ENCODE measurements around the gene LPP.

The LPP gene

GRCh38 chr3:188667926-188668325 is 514.0 kb downstream of the LPP start:
- no peak overlapping the region for H3K4me3 ChIP-seq (replicated peaks; ENCODE audit: low read depth, low read length)
- no peak for DNase-seq (ENCODE audit: extremely low read depth, low read depth)
- no peak for TF ChIP-seq CTCF (IDR thresholded peaks at IDR 0.05; ENCODE audit: low read depth, low read length, missing control alignments)

- TF ChIP-seq CTCF (IDR thresholded peaks at IDR 0.05; ENCODE audit: low read depth, low read length, missing control alignments): no peak
- H3K4me3 ChIP-seq (replicated peaks; ENCODE audit: low read depth, low read length): no peak overlapping the region
- DNase-seq (ENCODE audit: extremely low read depth, low read depth): no peak
Measured at GRCh38 chr3:188670446-188670845, 516.5 kb downstream of the LPP start.

- DNase-seq (ENCODE audit: extremely low read depth, low read depth): no peak
- no peak for TF ChIP-seq CTCF (IDR thresholded peaks at IDR 0.05; ENCODE audit: low read depth, low read length, missing control alignments)
- no peak overlapping the region for H3K4me3 ChIP-seq (replicated peaks; ENCODE audit: low read depth, low read length)
Measured at GRCh38 chr3:188671971-188672370, 518.0 kb downstream of the LPP start.

- DNase-seq (ENCODE audit: extremely low read depth, low read depth): no peak
- H3K4me3 ChIP-seq (replicated peaks; ENCODE audit: low read depth, low read length): no peak overlapping the region
- TF ChIP-seq CTCF (IDR thresholded peaks at IDR 0.05; ENCODE audit: low read depth, low read length, missing control alignments): no peak
Measured at GRCh38 chr3:188672840-188673239, 518.9 kb downstream of the LPP start.

GRCh38 chr3:188673646-188674186 is 519.8 kb downstream of the LPP start:
- TF ChIP-seq CTCF (IDR thresholded peaks at IDR 0.05; ENCODE audit: low read depth, low read length, missing control alignments): no peak
- DNase-seq (ENCODE audit: extremely low read depth, low read depth): no peak
- no peak overlapping the region for H3K4me3 ChIP-seq (replicated peaks; ENCODE audit: low read depth, low read length)

GRCh38 chr3:188674595-188674994 is 520.6 kb downstream of the LPP start:
- no peak overlapping the region for H3K4me3 ChIP-seq (replicated peaks; ENCODE audit: low read depth, low read length)
- no peak for TF ChIP-seq CTCF (IDR thresholded peaks at IDR 0.05; ENCODE audit: low read depth, low read length, missing control alignments)
- DNase-seq (ENCODE audit: extremely low read depth, low read depth): no peak

- DNase-seq (ENCODE audit: extremely low read depth, low read depth): no peak
- no peak overlapping the region for H3K4me3 ChIP-seq (replicated peaks; ENCODE audit: low read depth, low read length)
- TF ChIP-seq CTCF (IDR thresholded peaks at IDR 0.05; ENCODE audit: low read depth, low read length, missing control alignments): no peak
Measured at GRCh38 chr3:188677344-188677743, 523.4 kb downstream of the LPP start.
